Body of pancreas (tissue), 4 donors: ENCODE measurements around the gene AOAH. TPM values are rescaled to one million over a fixed set of nuclear protein-coding genes. Genes with fewer than 3 reads are reported as not detected.
"Not testable (repeated sequence)": the region's sequence is repeated elsewhere in the genome, so short reads cannot be mapped to it uniquely, and the experiment has no call there.

Experiments used
- ATAC-seq: fragments of 150-250 bp; one replicate; pipeline ENCODE4 v1.9.1; 2016
- DNase-seq, 4 donors: peaks; one replicate each; pipeline ENCODE4 v3.0.0-alpha.2; 2019
- H3K27ac ChIP-seq, 4 donors: fragments of 200-600 bp; sonication (generic); 1 replicate in 3 of 4; 2 replicates in 1 of 4; pipeline versions ENCODE4 v1.5.1 to v1.6.1; 2016 to 2019; ENCODE audit warnings: mild to moderate bottlenecking in 1 of 4, mixed read lengths in 1 of 4, moderate library complexity in 1 of 4
- H3K27me3 ChIP-seq, 2 donors: fragments of 200-600 bp; sonication (generic); one replicate each; pipeline ENCODE4 v1.6.0; 2016; ENCODE audit warnings: mild to moderate bottlenecking in 1 of 2
- H3K36me3 ChIP-seq, 2 donors: fragments of 200-600 bp; sonication (generic); replicated peaks in 1 of 2; 2 replicates each; pipeline ENCODE4 v1.5.1; 2016; ENCODE audit warnings: low read depth in 2 of 2; ENCODE audit not compliant: insufficient read depth in 1 of 2
- H3K4me1 ChIP-seq: fragments of 200-600 bp; sonication (generic); one replicate; pipeline ENCODE4 v1.6.0; 2016
- H3K4me3 ChIP-seq, 2 donors: fragments of 200-600 bp; sonication (generic); 1 replicate in 1 of 2; 2 replicates in 1 of 2; pipeline ENCODE4 v1.5.1; 2016 to 2019
- H3K9me3 ChIP-seq, 3 donors: fragments of 200-600 bp; sonication (generic); 1 replicate in 2 of 3; 2 replicates in 1 of 3; pipeline ENCODE4 v1.5.1; 2016
- POLR2A ChIP-seq, 3 donors: fragments of 450-650 bp; IDR thresholded peaks; one replicate each; pipeline ENCODE4 v1.6.1; 2016; ENCODE audit warnings: antibody characterized with exemption in 3 of 3, mild to moderate bottlenecking in 2 of 3
- WGBS, 2 donors: methylation state at CpG; one replicate each; pipeline ENCODE4 v1.1.5; 2017; 5-methylcytosine and 5-hydroxymethylcytosine counted together
- intact Hi-C: fragments of 100-400 bp; cut with DNase I; formaldehyde crosslinking; loops from one replicate; pipeline ENCODE4 v1.15.1; 2023
- total RNA-seq, 2 donors: library from RNA; depleted of rRNA; stranded (reverse); fragments of >200 nt; gene quantifications; one replicate each; pipeline ENCODE4 v1.1.0, GENCODE V29; 2016
- TF ChIP-seq, protein P1 (sequence below), 7 experiments: fragments of 450-650 bp in 4 of 7; fragments of 200-600 bp in 3 of 7; sonication (generic) in 3 of 7; IDR thresholded peaks; one replicate each; pipeline ENCODE4 v1.5.1; 2016 to 2019; ENCODE audit warnings: antibody characterized with exemption in 7 of 7

The AOAH gene
- total RNA-seq, 2 donors from 2014 or later = 4.9 to 6.2 TPM

DNA sequence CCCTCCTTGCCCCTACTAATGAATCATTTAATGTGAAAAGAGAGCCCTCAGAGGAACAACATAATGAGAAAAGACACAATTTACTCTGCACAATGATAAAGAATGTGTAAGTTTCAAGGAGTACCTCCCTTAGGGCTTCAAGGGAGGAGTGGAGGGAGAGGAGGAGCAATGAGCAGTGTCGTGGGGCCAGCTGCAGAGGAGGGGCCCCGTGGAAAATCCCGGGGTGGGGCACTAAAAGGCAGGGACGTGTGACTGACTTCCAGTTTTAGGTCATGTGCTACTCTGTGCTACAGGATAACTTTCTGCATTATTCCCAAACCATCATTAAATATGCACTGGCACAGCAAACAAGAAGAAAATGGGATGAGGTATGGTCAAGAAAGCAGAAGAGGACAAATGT, 226.5 kb downstream of the AOAH start:
- ATAC-seq (no peak), DNase-seq (no peak)
- Histone ChIP-seq H3K27ac (no peak overlapping the region), H3K27me3 (no peaks in the 10 kb centered on the region), H3K4me1 (no peaks in the 10 kb centered on the region), H3K36me3 (no peaks in the 10 kb centered on the region), H3K4me3 (no peak overlapping the region), H3K9me3 (no peaks in the 10 kb centered on the region)
- intact Hi-C loops = no loop called here
- WGBS, 2 donors = 44 to 52% methylated on average over 4 of the region's 4 CpGs
- TF ChIP-seq, protein P1, sequence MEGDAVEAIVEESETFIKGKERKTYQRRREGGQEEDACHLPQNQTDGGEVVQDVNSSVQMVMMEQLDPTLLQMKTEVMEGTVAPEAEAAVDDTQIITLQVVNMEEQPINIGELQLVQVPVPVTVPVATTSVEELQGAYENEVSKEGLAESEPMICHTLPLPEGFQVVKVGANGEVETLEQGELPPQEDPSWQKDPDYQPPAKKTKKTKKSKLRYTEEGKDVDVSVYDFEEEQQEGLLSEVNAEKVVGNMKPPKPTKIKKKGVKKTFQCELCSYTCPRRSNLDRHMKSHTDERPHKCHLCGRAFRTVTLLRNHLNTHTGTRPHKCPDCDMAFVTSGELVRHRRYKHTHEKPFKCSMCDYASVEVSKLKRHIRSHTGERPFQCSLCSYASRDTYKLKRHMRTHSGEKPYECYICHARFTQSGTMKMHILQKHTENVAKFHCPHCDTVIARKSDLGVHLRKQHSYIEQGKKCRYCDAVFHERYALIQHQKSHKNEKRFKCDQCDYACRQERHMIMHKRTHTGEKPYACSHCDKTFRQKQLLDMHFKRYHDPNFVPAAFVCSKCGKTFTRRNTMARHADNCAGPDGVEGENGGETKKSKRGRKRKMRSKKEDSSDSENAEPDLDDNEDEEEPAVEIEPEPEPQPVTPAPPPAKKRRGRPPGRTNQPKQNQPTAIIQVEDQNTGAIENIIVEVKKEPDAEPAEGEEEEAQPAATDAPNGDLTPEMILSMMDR (IDR thresholded peaks at IDR 0.05) = no peak
- TF ChIP-seq POLR2A (IDR thresholded peaks at IDR 0.05) = no peak

DNA sequence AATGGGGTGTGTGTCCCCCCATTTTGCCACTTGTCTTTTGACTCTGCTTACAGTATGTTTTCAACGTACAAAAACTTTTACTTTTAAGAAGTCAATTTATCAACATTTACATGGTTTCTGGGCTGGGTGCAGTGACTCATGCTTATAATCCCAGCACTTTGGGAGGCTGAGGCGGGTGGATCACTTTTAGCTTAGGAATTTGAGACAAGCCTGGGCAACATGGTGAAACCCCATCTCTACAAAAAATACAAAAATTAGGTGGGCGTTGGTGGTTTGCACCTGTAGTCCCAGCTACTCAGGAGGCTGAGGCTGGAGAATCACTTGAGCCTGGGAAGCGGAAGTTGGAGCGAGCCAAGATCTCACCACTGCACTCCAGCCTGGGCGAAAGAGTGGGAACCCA, 227.1 kb downstream of the AOAH start:
- intact Hi-C loops, DNase-seq, H3K9me3 ChIP-seq, H3K27me3 ChIP-seq, H3K27ac ChIP-seq, H3K4me1 ChIP-seq, H3K4me3 ChIP-seq, H3K36me3 ChIP-seq, ATAC-seq: not testable (repeated sequence)
- WGBS, 2 donors = 87 to 91% methylated on average over 6 of the region's 6 CpGs

DNA sequence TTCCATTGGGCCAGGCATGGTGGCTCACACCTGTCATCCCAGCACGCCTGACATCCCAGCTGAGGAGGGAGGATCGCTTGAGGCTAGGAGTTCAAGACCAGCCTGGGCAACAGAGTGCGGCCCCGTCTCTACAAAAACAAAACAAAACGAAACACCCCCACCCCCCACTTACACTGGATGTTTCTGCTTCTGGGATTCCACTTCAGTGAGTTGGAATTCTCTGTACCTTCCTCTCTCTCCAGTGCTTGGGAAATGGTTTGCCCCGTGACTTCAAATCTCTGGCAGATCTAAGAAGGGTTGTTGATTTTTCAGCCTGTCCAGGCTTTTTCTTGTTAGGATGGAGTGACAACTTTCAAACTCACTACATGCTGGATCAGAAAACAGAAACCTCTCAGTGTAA, 227.7 kb downstream of the AOAH start:
- TF ChIP-seq, protein P1 (IDR thresholded peaks at IDR 0.05) = no peak
- TF ChIP-seq POLR2A (IDR thresholded peaks at IDR 0.05) = no peak
- Histone ChIP-seq H3K4me1 (no peaks in the 10 kb centered on the region), H3K4me3 (no peak overlapping the region), H3K27me3 (no peaks in the 10 kb centered on the region), H3K27ac (no peak overlapping the region), H3K36me3 (no peaks in the 10 kb centered on the region), H3K9me3 (no peaks in the 10 kb centered on the region)
- intact Hi-C loops = no loop called here
- ATAC-seq = no peak
- 94 to 96% methylated on average over 6 of the region's 6 CpGs for whole genome bisulfite sequencing, 2 donors
- no peak for DNase-seq

DNA sequence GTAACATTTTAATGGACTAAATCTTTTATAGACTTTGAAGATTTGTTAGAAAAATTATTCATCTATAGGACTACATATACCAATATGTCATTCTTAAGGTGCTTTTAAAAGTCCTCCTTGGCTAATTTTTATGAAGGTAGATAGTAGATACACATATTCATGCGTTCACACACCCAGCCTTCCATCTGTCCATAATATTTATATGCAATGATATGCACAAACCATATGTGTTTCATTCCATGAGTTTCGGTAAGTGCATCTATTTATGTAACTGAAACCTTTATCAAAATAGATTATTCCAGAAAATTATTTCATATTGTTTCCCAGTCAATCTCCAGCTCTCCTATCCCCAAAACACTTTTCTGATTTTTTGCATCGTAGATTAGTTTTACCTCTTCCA, 233.0 kb downstream of the AOAH start:
- no peaks in the 10 kb centered on the region for H3K27me3 ChIP-seq
- H3K27ac ChIP-seq = no peak overlapping the region
- no peaks in the 10 kb centered on the region for H3K36me3 ChIP-seq
- no peak for DNase-seq
- no peaks in the 10 kb centered on the region for H3K4me1 ChIP-seq
- H3K4me3 ChIP-seq = no peak overlapping the region
- intact Hi-C loops = no loop called here
- ATAC-seq = no peak
- H3K9me3 ChIP-seq = no peaks in the 10 kb centered on the region
- TF ChIP-seq POLR2A (IDR thresholded peaks at IDR 0.05) = no peak
- TF ChIP-seq, protein P1 (IDR thresholded peaks at IDR 0.05) = no peak
- 91 to 93% methylated on average over 3 of the region's 3 CpGs for WGBS, 2 donors

DNA sequence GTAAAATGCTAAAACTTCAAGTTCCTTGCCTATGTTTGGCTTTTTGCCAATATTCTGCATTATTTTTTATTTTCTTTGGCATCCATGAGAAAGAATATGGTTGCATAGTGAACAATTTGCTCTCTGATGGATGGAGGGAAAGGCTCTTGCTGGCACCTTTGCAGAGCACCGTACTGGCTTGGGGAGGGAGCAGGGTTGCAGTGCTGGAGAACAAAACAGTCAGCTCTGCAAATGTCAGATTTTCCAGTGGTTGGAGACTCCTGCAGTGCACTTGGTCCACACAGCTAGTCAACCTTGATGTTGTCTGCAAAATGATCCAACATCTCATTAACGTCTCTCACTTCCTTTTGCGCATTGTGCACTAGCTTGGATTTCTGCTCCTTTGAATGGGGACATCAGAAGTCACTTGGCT, 233.9 kb downstream of the AOAH start:
- no peak for TF ChIP-seq POLR2A (IDR thresholded peaks at IDR 0.05)
- TF ChIP-seq, protein P1 (IDR thresholded peaks at IDR 0.05) = no peak
- 50 to 63% methylated on average over 3 of the region's 3 CpGs for WGBS, 2 donors
- H3K4me1 ChIP-seq = no peaks in the 10 kb centered on the region
- H3K27ac ChIP-seq = no peak overlapping the region
- no peak for DNase-seq
- ATAC-seq = no peak
- no peaks in the 10 kb centered on the region for H3K36me3 ChIP-seq
- H3K4me3 ChIP-seq = no peak overlapping the region
- no peaks in the 10 kb centered on the region for H3K27me3 ChIP-seq
- H3K9me3 ChIP-seq = no peaks in the 10 kb centered on the region
- intact Hi-C loops = no loop called here

DNA sequence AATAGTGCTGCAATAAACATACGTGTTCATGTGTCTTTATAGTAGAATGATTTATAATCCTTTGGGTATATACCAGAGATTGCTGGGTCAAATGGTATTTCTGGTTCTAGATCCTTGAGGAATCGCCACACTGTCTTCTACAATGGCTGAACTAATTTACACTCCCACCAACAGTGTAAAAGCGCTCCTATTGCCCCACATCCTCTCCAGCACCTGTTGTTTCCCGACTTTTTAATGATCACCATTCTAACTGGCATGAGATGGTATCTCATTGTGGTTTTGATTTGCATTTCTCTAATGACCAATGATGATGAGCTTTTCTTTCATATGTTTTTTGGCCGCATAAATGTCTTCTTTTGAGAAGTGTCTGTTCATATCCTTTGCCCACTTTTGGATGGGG, 235.6 kb downstream of the AOAH start:
- H3K9me3 ChIP-seq, H3K4me1 ChIP-seq, H3K27me3 ChIP-seq, H3K27ac ChIP-seq, ATAC-seq, DNase-seq, H3K36me3 ChIP-seq, H3K4me3 ChIP-seq: not testable (repeated sequence)
- intact Hi-C loops = loop anchor here (5.0 to 10.0 kb wide), 2 partner anchors 186 to 709 kb away; no protein-coding TSS in a partner anchor
- WGBS, 2 donors = 95 to 99% methylated on average over 5 of the region's 5 CpGs
